ENCODE results near the gene EMC6.

Gene EMC6

DNA sequence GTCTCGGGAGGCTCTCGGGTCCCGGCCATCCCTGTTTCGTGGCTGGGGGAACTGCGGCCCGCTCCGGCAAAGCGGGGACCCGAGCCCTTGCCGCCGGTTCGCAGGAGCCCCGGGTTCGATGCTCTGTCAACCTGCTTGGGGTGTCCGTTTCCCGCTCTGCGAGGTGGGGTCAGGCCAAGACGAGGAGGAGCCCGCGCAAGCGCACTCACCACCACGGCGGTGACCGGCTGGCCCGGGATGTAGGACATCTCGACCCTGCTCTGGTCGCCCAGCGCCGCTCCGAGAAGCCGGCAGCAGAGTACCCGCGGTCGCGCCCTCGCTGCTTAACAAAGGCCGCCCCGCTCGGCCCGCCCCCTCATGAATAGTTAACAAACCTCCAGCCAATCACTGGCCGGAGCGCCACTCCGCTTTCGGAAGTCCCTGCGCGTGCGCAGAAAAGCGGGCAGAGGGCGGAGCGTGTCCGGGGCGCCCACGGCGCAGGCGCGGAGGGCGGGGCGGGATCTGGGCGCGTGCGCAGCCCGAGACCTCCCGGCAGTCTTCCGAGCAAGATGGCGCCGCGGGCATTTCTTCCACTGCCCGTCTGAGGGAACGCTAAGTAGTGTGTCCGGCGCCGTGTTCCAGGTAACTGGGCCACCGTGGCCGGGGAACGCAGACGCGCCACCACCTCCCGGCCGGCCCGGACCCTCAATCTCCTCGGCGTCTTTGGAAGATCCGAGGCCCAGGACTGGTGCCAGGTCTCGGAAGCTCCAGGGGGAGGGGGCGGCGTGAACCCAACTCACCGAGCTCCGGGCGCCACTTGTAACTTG, at the start of gene EMC6, which contains the start of gene TAX1BP3:
EMC6 (plus strand) TSS at position 534 of the 806 bp plus-strand sequence. CDS start 335 bp downstream, outside the sequence.
TAX1BP3 (minus strand) TSS at position 300 of the 806 bp plus-strand sequence; CDS start at position 248, 52 bp downstream.
- in situ Hi-C loops (cut with MboI; ENCODE audit: low sequenced_read_pairs), result no loop called here

DNA sequence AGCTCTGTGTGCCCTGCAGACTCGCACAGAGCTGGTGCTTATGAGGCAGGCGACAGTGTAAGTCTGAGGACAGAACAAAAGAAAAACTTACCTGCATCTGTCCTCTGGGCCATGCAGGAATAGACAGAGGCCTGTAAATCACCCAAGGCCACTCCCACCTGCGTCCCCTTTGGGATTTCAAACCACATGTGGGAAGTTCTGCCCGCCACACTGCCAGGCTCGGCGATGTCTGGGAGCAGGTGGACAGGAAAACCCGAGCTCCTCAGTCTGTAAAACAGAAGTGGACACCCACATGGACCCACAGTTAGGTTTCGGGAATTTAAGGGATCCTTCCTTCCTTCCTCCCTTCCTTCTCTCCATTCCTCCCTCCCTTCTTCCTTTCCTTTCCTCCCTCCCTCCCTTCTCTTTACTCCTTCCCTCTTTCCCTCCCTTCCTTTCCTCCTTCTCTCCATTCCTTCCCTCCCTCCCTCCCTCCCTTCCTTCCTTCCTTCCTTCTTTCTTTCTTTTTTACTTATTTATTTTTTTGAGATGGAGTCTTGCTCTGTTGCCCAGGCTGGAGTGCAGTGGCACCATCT, 47.4 kb upstream of the EMC6 start:
- in situ Hi-C loops (cut with MboI; ENCODE audit: low sequenced_read_pairs), result no loop called here

GRCh38 chr17:3622977-3623594, 45.5 kb upstream of the EMC6 start:
- in situ Hi-C loops (cut with MboI; ENCODE audit: low sequenced_read_pairs), result no loop called here

GRCh38 chr17:3626831-3627768, 41.5 kb upstream of the EMC6 start:
- in situ Hi-C loops (cut with MboI; ENCODE audit: low sequenced_read_pairs), result no loop called here

GRCh38 chr17:3627769-3628167, 40.8 kb upstream of the EMC6 start:
- in situ Hi-C loops (cut with MboI; ENCODE audit: low sequenced_read_pairs), result no loop called here

DNA sequence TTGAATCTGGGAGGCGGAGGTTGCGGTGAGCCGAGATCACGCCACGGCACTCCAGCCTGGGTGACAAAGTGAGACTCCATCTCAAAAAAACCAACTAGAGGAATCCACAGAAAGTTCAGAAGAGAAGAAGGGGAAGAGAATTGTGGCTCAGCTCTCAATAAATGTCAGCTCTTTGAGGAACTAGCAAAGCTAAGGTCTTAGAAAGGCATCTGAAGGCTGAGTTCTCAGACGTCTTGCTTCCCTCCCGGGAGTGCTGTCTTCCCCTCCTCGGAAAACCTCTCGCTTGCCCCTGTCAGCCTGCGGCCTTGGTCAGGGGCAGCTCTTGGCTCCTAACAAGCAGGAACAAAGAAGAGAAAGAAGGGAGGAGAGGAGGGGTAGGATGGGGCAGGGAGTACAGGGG, 37.8 kb upstream of the EMC6 start:
- in situ Hi-C loops (cut with MboI; ENCODE audit: low sequenced_read_pairs), result no loop called here

GRCh38 chr17:3632287-3632686, 36.3 kb upstream of the EMC6 start:
- in situ Hi-C loops (cut with MboI; ENCODE audit: low sequenced_read_pairs), result no loop called here

DNA sequence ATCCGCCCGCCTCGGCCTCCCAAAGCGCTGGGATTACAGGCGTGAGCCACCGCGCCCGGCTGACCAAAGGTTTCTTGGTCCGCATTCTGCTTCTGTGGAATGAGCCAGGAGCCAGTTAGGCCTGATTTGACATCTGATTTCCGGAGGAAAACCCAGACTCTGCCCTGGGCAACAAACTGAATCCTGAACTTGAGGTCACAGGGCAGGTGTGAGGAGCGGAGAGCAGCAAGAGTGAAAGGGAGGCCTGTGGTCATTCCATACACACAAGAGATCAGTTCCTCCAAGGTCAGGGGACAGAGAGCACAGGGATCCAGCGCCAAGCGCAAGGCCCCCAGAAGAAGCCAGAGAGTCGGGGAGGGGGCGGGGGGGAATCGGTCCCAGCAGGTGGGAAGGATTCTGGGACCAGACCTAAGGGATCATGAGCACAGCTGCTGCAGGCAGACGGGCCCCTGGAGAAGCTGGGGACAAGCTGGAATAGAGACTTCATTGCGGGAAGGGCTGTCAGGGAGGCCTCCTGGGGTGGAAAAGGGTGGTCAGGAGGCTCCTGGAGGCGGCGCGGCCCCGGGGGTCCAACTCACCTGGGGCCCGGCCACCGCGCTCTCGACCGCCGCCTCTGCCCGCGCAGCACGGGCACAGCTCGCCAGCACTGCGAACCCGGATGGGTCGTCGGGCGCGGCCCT, 33.0 kb upstream of the EMC6 start:
- in situ Hi-C loops (cut with MboI; ENCODE audit: low sequenced_read_pairs), result no loop called here

DNA sequence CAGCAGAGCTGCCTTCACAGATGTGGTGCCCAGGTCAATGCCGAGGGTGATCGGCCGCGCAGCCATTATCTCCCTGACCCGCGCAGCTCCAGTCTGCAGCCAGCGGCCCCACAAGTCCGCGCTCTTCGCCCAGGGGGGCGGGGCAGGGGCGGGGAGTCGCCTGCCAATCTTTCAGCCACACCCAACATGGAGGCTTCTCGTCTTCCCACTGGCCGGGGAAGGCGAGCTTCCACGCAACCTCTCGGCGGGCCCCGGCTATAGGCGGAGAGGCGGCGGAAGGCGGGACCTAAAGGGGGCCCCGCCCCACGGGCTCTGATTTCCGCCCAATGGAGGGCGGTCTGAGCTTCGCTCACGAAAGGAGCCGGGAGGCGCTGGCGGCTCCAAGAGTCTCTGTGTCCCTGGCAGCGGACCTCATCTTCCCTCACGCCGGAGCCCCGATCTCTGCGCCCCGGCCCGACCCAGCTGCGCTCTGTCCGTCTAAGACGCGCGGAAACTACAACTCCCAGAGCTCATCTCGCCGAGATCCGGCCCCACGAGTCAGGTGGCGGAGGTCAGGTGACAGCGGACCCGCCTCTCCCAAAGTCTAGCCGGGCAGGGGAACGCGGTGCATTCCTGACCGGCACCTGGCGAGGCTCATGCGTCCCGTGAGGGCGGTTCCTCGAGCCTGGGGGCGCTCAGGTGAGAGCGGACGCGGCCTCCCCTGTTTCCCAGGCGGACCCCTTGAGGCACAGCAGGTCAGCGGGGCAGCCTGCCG, 32.3 kb upstream of the EMC6 start, which contains the start of the genes CTNS and SHPK:
CTNS (plus strand) TSS at position 607 of the 754 bp plus-strand sequence. CDS start 3,447 bp downstream, outside the sequence.
SHPK (minus strand) TSS at position 97 of the 754 bp plus-strand sequence; CDS start at position 66, 31 bp downstream.
- in situ Hi-C loops (cut with MboI; ENCODE audit: low sequenced_read_pairs), result no loop called here

DNA sequence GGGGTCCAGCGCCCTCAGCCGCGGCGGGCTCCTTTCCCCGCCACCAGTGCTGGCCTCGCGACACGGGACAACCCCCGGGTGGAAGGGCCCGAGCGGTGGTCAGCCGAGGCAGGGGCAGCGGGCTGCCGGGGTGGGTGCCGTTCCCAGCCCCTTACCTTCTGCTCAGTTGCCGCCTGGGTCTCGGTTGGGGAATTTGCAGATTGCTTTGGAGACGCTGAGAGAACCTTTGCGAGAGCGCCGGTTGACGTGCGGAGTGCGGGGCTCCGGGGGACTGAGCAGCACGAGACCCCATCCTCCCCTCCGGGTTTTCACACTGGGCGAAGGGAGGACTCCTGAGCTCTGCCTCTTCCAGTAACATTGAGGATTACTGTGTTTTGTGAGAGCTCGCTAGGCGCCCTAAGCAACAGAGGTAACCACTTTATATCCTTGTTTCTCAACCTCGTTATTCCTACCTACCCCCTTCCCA, 31.7 kb upstream of the EMC6 start:
- in situ Hi-C loops (cut with MboI; ENCODE audit: low sequenced_read_pairs), result no loop called here

DNA sequence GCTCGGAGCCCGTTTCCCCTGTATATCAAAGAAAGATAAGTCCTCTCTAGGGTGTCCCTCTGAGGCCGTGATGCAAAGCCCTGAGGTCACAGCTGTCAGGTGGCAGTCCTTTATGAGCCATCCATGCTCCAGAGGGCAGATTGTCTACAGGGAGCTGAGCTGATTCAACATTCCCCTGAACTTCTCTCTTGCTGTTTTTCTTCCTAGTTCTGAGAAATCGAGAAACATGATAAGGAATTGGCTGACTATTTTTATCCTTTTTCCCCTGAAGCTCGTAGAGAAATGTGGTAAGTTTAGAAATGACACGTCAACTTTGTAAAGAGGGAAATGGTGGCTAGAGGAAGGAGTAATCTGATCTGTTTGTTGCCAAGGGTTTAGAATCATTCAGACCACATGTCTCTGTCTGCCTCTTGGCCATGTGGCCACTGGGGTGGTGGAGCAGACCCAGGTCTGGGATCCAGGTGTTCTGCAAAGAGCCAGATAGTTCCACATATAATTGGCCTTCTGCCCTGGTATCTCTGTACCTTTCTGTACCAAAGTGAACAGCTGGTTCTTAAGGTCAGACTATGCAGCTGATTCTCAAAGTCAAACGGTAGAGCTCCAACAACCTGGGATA, 28.5 kb upstream of the EMC6 start:
- in situ Hi-C loops (cut with MboI; ENCODE audit: low sequenced_read_pairs), result no loop called here

GRCh38 chr17:3641014-3641413, 27.6 kb upstream of the EMC6 start:
- in situ Hi-C loops (cut with MboI; ENCODE audit: low sequenced_read_pairs), result no loop called here

- in situ Hi-C loops (cut with MboI; ENCODE audit: low sequenced_read_pairs), result no loop called here
Measured at GRCh38 chr17:3641717-3642486, 26.7 kb upstream of the EMC6 start.

DNA sequence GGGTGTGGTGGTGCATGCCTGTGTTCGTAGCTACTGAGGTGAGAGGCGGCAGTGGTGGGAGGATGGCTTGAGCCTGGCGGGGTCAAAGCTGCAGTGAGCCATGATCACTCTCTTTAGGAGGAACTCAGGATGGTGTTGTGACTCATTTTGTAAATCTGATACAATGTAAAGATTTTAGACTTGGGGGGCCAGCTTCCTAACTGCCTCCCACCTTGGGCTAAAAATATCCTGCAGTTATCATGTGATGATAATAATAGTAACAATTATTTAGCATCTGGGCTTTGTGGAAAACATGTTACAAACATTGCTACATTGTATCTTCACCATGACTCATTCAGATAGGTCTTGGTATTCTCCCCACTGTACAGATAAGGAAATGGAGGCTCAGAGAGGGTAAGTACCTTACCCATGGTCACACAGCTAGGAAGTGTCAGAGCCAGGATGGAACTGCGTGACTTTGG, 24.7 kb upstream of the EMC6 start:
- in situ Hi-C loops (cut with MboI; ENCODE audit: low sequenced_read_pairs), result no loop called here

DNA sequence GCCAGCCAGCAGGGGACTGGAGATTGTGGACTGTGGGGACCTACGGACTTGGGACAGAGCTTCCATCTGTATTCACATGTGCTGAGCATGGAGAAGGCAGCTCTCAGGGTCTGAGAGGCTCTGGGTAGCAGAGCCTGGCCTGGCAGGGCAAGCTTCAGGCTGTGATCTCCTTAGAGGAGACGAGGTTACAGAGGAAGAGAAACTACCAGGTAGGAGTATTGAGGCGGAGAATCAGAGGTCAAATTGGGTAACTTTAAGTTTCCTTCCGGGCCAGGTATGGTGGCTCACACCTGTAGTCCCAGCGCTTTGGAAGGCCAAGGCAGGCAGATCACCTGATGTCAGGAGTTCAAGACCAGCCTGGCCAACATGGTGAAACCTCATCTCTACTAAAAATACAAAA, 23.3 kb upstream of the EMC6 start:
- in situ Hi-C loops (cut with MboI; ENCODE audit: low sequenced_read_pairs), result no loop called here

GRCh38 chr17:3647251-3647650, 21.4 kb upstream of the EMC6 start:
- in situ Hi-C loops (cut with MboI; ENCODE audit: low sequenced_read_pairs), result no loop called here

GRCh38 chr17:3647769-3648555, 20.6 kb upstream of the EMC6 start:
- in situ Hi-C loops (cut with MboI; ENCODE audit: low sequenced_read_pairs), result no loop called here
